GM11168 (cell line): ENCODE results near the gene SERINC5.
"Not testable (repeated sequence)": the region's sequence is repeated elsewhere in the genome, so short reads cannot be mapped to it uniquely, and the experiment has no call there.

Experiments
- in situ Hi-C: fragments of 300-500 bp; cut with MboI; formaldehyde crosslinking; loops from one replicate; pipeline ENCODE4 v1.12.0; 2022; ENCODE audit warnings: low sequenced_read_pairs; ENCODE audit not compliant: unreplicated experiment

SERINC5 gene

DNA sequence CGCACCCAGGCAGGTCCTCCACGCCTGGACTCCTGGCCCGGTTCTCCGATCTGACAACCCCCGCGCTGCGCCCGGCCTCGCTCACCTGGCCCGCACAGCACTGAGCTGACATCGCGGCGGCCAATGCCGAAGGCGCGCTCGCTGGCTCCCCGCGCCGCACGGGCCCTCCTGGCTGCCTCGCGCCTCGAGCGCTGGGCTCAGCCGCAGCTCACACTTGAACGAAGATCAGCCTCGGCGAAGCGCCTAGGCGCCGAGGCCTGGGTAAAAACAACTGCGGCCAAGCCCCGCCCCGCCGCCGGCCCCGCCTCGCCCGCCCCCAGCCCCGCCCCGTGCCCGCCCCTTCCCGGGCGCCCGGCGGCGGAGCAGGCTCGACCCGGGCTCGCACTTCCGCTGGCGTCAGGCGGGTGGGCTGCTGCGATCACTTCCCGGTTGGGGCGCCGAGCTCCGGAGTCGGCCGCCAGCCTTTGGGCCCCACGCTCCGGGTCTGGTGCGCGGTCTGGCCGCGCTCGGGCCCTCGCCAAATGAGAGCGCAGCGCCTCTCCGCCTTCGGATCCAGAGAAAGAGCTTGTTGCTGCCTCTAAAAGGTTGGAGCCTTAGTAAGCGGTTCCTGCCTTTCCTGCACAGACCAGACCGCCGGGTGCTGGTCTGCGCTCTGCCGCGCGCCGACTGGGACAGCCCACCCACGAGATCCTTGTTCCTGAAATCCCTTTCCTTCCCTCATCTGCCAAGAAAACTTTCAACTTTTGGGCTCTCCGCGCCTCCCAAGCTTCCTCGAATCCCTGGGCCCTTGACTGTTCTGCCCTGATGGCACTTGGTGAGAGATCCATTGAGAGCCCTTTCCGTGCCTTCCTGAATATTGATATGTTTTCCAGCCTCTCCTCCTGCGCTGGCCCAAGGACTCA is at the start of gene SERINC5:
SERINC5 (minus strand) TSS at position 238 of the 902 bp plus-strand sequence; CDS start at position 112, 126 bp downstream.
- in situ Hi-C loops = no loop called here

GRCh38 chr5:80302636-80303035 is 46.8 kb upstream of the SERINC5 start:
- in situ Hi-C loops = no loop called here

GRCh38 chr5:80301342-80301741 is 45.5 kb upstream of the SERINC5 start:
- in situ Hi-C loops = not testable (repeated sequence)

DNA sequence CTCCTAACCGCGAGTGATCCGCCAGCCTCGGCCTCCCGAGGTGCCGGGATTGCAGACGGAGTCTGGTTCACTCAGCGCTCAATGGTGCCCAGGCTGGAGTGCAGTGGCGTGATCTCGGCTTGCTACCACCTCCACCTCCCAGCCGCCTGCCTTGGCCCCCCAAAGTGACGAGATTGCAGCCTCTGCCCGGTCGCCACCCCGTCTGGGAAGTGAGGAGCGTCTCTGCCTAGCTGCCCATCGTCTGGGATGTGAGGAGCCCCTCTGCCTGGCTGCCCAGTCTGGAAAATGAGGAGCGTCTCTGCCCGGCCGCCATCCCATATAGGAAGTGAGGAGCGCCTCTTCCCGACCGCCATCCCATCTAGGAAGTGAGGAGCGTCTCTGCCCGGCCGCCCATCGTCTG is 44.9 kb upstream of the SERINC5 start:
- in situ Hi-C loops = not testable (repeated sequence)

- in situ Hi-C loops = no loop called here
These were observed 44.3 kb upstream of the SERINC5 start for GRCh38 chr5:80300125-80300524.

DNA sequence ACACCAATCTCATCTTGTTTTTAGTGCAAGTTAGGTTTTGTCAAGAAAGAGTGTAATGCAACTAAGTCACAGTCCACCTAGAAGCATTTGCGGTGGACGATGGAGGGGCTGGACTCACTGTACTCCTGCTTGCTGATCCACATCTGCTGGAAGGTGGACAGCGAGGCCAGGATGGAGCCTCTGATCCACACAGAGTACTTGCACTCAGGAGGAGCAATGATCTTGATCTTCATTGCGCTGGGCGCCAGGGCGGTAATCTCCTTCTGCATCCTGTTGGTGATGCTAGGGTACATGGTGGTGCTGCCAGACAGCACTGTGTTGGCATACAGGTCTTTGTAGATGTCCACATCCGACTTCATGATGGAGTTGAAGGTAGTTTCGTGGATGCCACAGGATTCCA is 43.8 kb upstream of the SERINC5 start:
- in situ Hi-C loops = no loop called here

DNA sequence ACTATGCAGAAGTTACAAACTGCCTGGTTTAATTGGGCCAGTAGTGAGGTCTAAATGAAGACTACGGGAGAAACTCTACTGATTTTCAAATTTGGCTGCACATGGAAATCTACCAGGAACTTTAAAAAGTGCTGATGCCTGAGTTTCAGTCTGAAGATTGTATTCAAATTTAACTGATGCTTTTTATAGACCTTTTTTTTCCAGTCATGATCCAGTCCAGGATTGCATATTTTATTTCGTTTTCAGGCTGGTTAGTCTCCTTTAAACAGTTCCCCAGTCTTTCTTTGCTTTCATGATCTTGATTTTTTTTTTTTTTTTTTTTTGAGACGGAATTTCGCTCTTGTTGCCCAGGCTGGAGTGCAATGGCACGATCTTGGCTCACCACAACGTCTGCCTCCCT is 40.3 kb upstream of the SERINC5 start:
- in situ Hi-C loops = no loop called here

GRCh38 chr5:80291761-80292160 is 35.9 kb upstream of the SERINC5 start:
- in situ Hi-C loops = no loop called here

DNA sequence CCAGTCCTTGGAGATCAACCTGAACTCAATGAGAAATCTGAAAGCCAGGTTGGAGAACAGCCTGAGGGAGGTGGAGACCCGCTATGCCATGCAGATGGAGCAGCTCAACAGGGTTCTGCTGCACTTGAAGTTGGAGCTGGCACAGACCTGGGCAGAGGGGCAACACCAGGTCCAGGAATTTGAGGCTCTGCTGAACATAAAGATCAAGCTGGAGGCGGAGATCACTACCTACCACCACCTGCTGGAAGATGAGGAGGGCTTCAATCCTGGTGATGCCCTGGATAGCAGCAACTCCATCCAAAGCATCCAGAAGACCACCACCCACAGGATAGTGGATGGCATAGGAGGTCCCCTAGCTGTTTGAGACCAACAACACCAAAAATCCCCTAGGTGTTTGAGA is 33.5 kb upstream of the SERINC5 start:
- in situ Hi-C loops = no loop called here

DNA sequence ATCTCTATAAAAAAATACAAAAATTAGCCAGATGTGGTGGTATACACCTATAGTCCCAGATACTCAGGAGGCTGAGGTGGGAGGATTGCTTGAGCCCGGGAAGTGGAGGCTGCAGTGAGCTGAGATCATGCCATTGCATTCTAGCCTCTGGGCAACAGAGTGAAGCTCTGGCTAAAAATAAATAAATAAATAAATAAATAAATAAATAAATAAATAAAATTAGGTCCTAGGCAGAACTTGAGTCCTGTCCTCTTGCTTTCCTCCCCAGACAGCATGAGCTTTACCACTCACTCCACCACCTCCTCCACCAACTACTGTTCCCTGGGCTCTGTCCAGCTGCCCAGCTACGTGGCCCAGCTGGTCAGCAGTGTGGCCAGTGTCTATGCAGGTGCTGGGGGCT is 32.3 kb upstream of the SERINC5 start:
- in situ Hi-C loops = no loop called here

DNA sequence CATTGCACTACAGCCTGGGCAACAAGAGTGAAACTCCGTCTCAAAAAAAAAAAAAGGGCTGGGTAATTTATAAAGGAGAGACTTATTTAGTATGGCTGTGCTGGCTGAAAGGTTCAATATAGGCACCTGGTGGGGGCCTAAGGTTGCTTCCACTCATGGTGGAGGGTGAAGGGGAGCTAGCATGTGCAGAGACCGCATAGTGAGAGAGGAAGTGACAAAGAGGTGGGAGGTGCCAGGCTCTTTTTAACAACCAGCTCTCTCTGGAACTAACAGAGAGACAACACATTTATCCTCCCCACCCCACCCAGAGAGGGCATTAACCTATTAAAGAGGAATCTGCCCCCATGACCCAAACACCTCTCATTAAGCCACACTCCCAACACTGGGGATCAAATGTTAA is 28.9 kb upstream of the SERINC5 start:
- in situ Hi-C loops = no loop called here

DNA sequence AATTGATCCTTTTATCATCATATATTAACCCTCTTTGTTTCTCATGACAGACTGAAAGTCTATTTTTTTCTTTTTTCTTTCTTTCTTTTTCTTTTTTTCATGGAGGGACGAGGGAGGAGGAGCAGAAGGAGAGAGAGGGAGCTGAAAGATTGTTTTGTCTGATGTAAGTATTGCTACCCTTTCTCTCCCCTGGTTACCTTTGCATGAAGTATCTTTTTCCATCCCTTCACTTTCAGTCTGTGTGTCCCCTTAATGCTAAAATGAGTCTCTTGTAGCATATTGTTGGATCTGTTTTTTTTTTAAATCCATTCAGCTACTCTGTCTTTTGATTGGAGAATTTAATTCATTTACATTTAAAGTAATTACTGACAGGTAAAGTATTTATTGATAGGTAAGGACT is 27.5 kb upstream of the SERINC5 start:
- in situ Hi-C loops = no loop called here

- in situ Hi-C loops = no loop called here
These were observed 26.2 kb upstream of the SERINC5 start for GRCh38 chr5:80282054-80282453.

DNA sequence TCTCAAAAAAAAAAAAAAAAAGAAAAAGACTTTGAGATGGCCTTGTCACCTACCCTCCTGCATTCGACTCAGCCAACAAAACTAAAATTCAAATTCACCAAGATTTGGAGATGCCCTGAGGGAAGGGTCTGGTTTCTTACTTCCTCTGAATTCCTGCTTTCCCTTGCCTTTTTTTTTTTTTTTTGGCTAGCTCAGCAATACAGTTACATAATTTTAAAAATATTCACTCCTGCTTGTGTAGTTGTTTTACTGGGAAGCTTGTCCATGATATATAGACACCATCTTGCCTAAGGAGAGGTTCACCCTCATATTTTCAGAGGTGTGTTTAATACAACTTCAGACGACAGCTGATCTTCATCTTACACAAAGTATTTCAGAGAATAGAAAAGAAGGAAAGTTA is 21.3 kb upstream of the SERINC5 start:
- in situ Hi-C loops = no loop called here

DNA sequence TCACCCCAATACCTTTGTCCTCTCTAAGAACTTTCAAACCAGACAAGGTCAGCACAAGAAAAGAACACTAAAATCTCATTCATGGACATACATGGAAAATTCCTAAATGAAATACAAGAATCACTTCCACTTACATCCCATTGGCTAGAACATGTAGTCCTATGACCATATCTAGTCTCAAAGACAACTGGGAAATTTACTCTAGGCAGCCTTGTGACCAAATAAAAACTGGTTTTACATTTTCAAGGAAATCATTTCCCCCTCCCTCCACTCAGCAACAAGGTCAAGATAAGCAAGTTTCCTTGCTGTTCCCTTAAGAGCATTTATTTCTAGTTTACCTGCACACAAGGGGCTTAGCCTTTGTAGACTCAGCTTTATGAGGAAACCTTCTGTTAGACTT is 20.3 kb upstream of the SERINC5 start:
- in situ Hi-C loops = no loop called here

- in situ Hi-C loops = no loop called here
These were observed 19.5 kb upstream of the SERINC5 start for GRCh38 chr5:80275347-80275746.

GRCh38 chr5:80270543-80270942 is 14.7 kb upstream of the SERINC5 start:
- in situ Hi-C loops = not testable (repeated sequence)

DNA sequence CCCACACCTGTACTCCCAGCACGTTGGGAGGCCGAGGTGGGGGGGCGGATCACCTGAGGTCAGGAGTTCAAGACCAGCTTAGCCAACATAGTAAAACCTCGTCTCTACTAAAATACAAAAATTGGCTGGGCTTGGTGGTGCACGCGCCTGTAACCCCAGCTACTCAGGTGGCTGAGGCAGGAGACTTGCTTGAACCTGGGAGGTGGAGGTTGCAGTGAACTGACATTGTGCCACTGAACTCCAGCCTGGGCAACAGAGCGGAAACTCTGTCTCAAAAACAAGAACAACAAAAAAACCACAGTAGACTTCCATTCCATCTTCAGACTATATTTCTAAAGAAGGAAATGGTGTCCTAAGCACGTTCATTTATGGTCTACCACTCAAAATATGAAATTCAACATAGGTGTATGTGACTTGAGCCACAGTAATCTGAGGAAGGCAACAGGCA is 14.2 kb upstream of the SERINC5 start:
- in situ Hi-C loops = no loop called here

- in situ Hi-C loops = no loop called here
These were observed 13.1 kb upstream of the SERINC5 start for GRCh38 chr5:80268916-80269315.

DNA sequence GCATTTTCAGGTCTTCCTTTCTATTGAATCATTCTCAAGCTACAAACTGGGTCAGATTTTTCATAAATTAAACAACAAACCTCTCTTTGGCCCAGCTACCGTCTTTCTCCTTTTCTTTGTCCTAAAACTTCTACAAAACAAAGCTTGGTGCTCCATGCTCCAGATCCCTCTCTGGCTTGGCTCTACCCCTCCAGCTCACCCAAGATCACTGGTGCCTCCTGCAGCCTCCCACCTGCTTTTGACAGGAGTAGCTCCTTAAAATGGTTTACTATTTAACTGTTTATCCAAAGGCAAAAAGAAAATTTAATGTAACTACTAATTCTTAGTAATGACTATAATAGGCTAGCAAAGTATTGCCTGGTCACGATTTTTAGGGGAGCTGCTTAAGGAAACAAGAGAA is 10.7 kb upstream of the SERINC5 start:
- in situ Hi-C loops = no loop called here

GRCh38 chr5:80260461-80260860 is 4.6 kb upstream of the SERINC5 start:
- in situ Hi-C loops = no loop called here
